ENCODE measurements around the gene CHST8.

The CHST8 gene

GRCh38 chr19:33668968-33669367 lies 47.2 kb downstream of the CHST8 start:
- DNase-seq (ENCODE audit: extremely low spot score, insufficient read length, low read depth) (no peak), FAIRE-seq (no peak)

DNA sequence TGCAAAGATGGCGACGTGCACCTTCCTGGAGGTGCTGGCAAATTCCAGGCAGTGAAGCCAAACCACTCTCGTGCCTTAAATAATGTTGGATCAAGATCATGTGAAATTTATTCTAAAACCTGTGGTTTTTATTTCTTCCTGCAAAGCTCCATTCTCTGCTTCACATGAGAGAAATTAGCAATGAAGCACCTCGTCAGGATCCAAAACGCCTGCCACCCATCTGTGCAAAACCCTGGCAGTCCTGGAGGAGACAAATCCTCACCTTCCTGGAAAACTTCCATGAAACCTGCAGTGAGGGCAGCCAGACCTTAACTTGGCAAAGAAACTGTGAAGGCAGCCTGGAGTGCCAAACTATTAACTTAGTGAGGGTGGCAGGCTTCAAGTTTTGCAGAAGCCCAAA lies 47.6 kb downstream of the CHST8 start:
- FAIRE-seq = no peak

GRCh38 chr19:33670398-33670797 lies 48.6 kb downstream of the CHST8 start:
- FAIRE-seq = no peak
- DNase-seq (ENCODE audit: extremely low spot score, insufficient read length, low read depth) = no peak

More for the DNA sequence above, 47.6 kb downstream of the CHST8 start:
- no peak for DNase-seq (ENCODE audit: extremely low spot score, insufficient read length, low read depth)

DNA sequence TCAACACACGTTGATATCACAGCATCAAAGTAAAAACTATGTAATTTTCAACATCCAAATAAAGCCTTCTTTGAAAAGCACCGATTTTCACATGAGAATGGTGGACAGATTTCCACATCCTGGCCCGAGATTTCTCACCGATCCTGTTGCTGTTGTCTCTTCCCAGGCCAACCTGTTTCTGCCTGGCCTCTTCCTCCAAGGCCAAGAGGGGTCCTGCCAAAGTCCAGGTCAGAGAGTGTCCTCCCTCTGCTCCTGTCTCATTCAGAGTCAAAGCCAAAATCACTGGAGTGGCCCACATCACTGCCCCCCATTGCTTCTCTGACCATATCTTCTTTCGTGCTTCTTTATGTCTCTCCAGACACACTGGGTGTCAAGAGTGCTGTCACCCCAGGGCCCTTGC lies 49.5 kb downstream of the CHST8 start:
- no peak for DNase-seq (ENCODE audit: extremely low spot score, insufficient read length, low read depth)
- no peak for FAIRE-seq

- FAIRE-seq (no peak), DNase-seq (ENCODE audit: extremely low spot score, insufficient read length, low read depth) (no peak)
Observed at GRCh38 chr19:33673258-33673875, 51.6 kb downstream of the CHST8 start.

DNA sequence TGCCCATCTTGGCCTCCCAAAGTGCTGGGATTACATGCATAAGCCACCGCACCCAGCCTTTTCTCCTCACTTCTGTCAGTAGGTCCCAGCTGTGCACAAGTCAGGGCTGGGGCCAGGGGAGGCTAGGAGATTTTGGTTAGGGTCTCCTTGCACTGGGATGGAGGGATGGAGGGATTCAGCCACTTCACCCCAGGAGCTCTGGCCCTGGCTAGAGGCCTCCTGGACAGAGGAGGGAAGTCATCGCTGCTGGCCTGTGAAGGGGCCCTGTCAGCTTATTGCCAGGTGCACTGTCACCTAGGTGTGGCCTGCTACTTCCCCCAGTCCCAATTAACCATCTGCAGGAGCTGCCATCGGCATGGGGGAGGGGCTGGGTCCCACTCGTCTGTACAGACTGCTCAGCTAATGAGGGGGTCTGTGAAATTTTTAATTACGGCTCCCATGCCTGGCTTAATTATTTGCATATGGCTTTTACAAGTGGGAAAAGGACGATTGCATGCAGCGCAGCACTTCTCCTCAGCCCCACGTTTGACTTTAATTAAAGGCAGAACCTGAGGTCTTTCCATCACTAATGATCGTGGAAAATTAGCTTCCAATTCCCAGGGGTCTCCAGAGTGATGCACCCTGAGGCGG lies 52.4 kb downstream of the CHST8 start:
- FAIRE-seq (no peak), DNase-seq (ENCODE audit: extremely low spot score, insufficient read length, low read depth) (no peak)

DNA sequence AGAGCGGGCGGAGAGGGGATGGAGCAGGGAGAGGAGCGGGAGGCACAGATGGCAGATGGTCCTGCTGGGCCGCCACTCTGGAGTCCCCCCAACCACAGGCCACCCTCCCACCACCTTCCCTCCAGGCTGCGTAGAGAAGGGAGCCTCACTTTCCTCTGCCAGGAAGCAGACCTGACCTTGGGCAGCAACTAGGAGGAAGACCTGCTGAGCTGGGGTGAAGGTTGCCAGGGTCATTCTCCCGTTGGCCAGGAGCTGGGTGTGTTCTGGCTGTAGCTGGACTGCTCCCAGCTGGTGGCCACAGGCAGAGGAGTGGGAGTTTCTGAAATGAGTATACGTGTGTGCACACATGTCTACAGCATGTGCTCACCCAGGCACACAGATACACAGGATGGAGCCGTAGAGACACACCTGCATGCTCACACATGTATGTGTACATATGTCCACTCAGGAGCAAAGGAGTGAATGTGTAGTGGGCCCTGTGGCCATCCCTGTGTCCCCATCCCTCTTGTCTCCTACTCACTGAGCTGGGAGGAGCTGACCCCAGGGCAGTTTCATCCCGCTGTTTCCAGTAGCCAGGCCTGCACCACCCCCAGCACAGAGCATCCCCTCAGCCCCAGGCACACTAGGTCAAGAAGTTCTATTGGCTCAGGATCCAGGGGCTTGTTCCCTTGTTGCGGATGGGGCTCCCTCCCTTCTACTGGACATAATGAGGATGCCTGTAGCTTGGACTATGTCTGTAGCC lies 53.0 kb downstream of the CHST8 start:
- no peak for FAIRE-seq
- DNase-seq (ENCODE audit: extremely low spot score, insufficient read length, low read depth) = no peak

GRCh38 chr19:33675501-33676124 lies 53.9 kb downstream of the CHST8 start:
- DNase-seq (ENCODE audit: extremely low spot score, insufficient read length, low read depth) = no peak
- no peak for FAIRE-seq

- DNase-seq (ENCODE audit: extremely low spot score, insufficient read length, low read depth) = no peak
Observed at GRCh38 chr19:33676999-33677665, 55.4 kb downstream of the CHST8 start.

DNA sequence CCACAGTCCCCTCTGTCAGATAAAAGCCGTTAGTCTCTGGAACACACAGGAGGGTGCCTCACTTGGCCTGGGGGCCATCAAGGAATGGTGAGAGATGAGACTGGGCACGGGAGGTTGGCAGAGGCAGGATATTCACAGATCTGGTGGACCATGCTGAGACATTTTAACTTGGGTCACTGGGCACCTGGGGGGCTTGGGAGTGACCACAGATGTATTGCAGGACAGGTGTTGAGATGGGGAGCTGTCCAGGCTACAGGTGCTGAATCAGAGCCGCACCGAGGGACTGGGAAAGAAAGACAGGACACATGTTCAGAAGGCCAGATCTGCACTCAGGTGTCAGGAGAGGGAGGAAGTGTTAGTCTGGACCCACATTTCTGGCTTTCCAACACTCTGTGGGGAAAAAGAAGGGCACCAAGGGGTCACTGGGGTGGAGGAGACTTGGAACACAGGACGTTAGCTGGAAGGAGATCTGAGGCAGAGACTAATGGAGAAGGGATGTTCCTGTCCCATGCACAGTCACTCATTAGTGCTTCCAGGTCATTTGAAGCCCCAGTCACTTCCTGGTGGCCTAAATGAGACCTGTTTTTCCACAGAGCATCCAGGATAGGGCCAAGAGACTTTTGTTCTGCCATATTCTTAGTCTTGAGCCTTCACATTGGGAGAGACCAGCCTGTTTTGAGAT lies 56.1 kb downstream of the CHST8 start:
- FAIRE-seq (no peak), DNase-seq (ENCODE audit: extremely low spot score, insufficient read length, low read depth) (no peak)

More at GRCh38 chr19:33676999-33677665, 55.4 kb downstream of the CHST8 start:
- no peak for FAIRE-seq

DNA sequence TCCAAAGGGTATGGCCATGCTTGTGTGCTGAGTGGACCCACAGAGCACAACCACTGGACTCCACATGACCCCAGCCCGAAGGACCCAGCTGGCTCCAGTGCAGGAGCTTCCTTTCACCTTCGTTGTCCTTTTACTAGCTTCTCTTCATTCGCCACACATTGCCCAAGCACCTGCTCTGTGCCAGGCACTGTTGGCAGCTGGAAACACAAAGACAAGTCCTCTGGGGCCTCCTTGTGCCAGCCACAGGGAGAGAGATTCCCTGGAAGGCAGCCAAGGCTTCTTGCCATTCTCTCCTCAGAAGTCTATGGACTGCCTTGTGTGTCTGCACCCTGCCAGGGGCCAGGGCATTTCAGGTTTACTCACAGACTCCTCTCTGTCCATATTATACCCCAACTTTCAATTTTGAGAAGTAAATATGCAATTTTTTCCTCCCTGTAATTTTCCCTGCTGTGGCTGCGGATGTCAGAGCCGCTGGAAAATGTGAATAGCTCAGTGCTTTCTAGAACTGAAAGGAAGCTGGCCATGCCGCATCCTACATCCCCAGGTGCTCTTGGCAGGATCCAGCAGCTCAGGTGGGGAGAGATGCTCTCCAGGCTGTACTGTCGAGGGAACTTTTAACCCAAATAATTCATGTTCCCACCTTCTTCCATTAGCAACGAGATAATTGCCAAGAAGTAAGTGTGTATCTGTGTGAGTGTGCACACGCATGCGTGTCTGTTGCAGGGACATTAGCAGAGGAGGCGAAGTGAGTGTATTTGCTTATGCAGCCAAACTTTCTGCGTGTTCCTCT lies 57.2 kb downstream of the CHST8 start:
- FAIRE-seq (no peak), DNase-seq (ENCODE audit: extremely low spot score, insufficient read length, low read depth) (no peak)

DNA sequence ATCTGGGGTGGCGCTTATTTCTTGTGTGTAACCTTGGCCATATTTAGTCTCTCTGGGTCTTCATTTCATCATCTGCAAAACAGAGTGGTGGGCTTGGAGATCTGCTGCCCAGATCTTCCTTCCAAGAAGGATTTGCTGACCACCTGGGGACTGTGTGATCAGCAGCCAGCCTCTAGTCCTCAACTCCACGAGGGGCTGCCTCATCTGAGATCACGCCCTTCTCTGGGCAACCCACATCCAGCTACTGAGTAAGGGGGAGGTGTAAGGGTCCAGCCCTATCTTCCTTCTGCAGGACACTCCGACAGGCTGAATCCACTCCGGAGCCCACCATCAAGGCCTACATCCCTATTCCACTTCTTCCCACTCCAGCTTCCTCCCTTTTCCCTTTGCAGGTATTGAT lies 57.9 kb downstream of the CHST8 start:
- no peak for FAIRE-seq
- no peak for DNase-seq (ENCODE audit: extremely low spot score, insufficient read length, low read depth)

DNA sequence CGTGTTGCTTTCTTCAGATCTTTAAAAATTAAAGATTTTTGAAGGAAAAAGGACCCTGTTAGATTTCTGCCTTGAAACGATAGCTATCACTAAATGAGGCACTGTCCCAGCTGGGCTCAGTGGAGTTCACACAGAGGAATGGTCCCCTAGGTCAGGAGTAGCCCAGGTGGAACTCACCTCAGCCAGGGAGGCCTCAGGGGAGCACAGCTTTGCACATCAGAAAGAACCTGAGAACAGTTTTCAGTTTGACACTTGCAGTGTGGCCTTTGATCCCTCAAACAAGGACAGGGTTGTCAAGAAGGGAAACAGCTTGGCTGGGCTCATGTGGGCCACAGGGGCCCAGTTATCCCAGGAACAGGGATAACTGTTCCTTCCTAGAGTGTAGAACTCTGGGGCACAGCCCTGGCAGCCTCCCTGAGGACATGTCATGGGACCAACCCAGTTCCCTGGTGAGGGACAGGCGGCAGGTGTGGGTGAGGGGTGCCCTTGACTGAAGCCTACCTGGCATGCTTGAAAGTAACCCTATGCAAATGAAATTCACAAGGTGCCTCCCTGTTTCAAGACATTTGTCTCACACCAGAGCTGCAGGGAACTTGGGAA lies 59.4 kb downstream of the CHST8 start:
- DNase-seq (ENCODE audit: extremely low spot score, insufficient read length, low read depth) (no peak), FAIRE-seq (no peak)

GRCh38 chr19:33683881-33684537 lies 62.3 kb downstream of the CHST8 start:
- FAIRE-seq = no peak
- DNase-seq (ENCODE audit: extremely low spot score, insufficient read length, low read depth) = no peak

GRCh38 chr19:33684538-33685232 lies 62.9 kb downstream of the CHST8 start:
- no peak for DNase-seq (ENCODE audit: extremely low spot score, insufficient read length, low read depth)
- no peak for FAIRE-seq

GRCh38 chr19:33685541-33685940 lies 63.8 kb downstream of the CHST8 start:
- FAIRE-seq (no peak), DNase-seq (ENCODE audit: extremely low spot score, insufficient read length, low read depth) (no peak)

GRCh38 chr19:33686262-33686661 lies 64.5 kb downstream of the CHST8 start:
- FAIRE-seq (no peak), DNase-seq (ENCODE audit: extremely low spot score, insufficient read length, low read depth) (no peak)

Data from GM18507 (cell line).